HEK293T (cell line): ENCODE results near the gene BBS7.
A peak's percentile ranks its signal among the peaks of the same experiment; 100 is the strongest.

ENCODE experiments used
- CTCF ChIA-PET: fragments of 350-600 bp; formaldehyde crosslinking; extraction: SDS; loops from one replicate; lab custom pipeline; 2021; ENCODE audit warnings: antibody characterized with exemption, inconsistent platforms; lab: Yijun Ruan, JAX
- POLR2A ChIA-PET: fragments of 350-600 bp; formaldehyde crosslinking; extraction: SDS; loops from one replicate; lab custom pipeline; 2020; ENCODE audit warnings: antibody characterized with exemption, inconsistent platforms; lab: Yijun Ruan, JAX
- DNase-seq: peaks from one replicate; pipeline ENCODE4 v3.0.0; 2012; ENCODE audit warnings: mixed read lengths; ENCODE audit errors: extremely low spot score
- ARNT ChIP-seq: fragments of 450-650 bp; IDR thresholded peaks from 2 replicates; pipeline ENCODE4 v1.6.1; 2017; ENCODE audit warnings: mild to moderate bottlenecking
- BHLHE40 ChIP-seq: fragments of 450-650 bp; IDR thresholded peaks from 2 replicates; pipeline ENCODE4 v1.6.1; 2016; ENCODE audit warnings: mild to moderate bottlenecking, moderate library complexity, borderline replicate concordance
- CTBP1 ChIP-seq: fragments of 450-650 bp; IDR thresholded peaks from 2 replicates; pipeline ENCODE4 v1.6.1; 2016; ENCODE audit warnings: borderline replicate concordance
- ELF4 ChIP-seq: fragments of 450-650 bp; IDR thresholded peaks from 2 replicates; pipeline ENCODE4 v1.6.1; 2017; ENCODE audit warnings: antibody characterized with exemption
- FOXA1 ChIP-seq: fragments of 450-650 bp; IDR thresholded peaks from 2 replicates; pipeline ENCODE4 v1.6.1; 2016; ENCODE audit warnings: mild to moderate bottlenecking
- FOXK2 ChIP-seq: fragments of 450-650 bp; IDR thresholded peaks from 2 replicates; pipeline ENCODE4 v1.6.1; 2016; ENCODE audit warnings: mild to moderate bottlenecking
- FOXM1 ChIP-seq: fragments of 450-650 bp; IDR thresholded peaks from 2 replicates; pipeline ENCODE4 v1.6.1; 2017; ENCODE audit warnings: mild to moderate bottlenecking, borderline replicate concordance
- HDGF ChIP-seq: fragments of 450-650 bp; IDR thresholded peaks from 2 replicates; pipeline ENCODE4 v1.6.1; 2017; ENCODE audit warnings: antibody characterized with exemption, borderline replicate concordance
- L3MBTL2 ChIP-seq: fragments of 450-650 bp; conservative IDR thresholded peaks from 2 replicates; pipeline ENCODE4 v1.6.1; 2016; ENCODE audit warnings: mild to moderate bottlenecking
- LEF1 ChIP-seq: fragments of 450-650 bp; IDR thresholded peaks from 2 replicates; pipeline ENCODE4 v1.6.1; 2017; ENCODE audit warnings: mild to moderate bottlenecking, borderline replicate concordance
- NFRKB ChIP-seq: fragments of 450-650 bp; IDR thresholded peaks from 2 replicates; pipeline ENCODE4 v1.6.1; 2016; ENCODE audit warnings: mild to moderate bottlenecking, moderate library complexity
- PKNOX1 ChIP-seq: fragments of 450-650 bp; IDR thresholded peaks from 2 replicates; pipeline ENCODE4 v1.6.1; 2016
- SP1 ChIP-seq: fragments of 450-650 bp; IDR thresholded peaks from 2 replicates; pipeline ENCODE4 v1.6.1; 2017
- SUZ12 ChIP-seq: fragments of 450-650 bp; IDR thresholded peaks from 2 replicates; pipeline ENCODE4 v1.6.1; 2016; ENCODE audit warnings: mild to moderate bottlenecking
- TARDBP ChIP-seq: fragments of 450-650 bp; IDR thresholded peaks from 2 replicates; pipeline ENCODE4 v1.6.1; 2016
- ZNF384 ChIP-seq: fragments of 450-650 bp; IDR thresholded peaks from 2 replicates; pipeline ENCODE4 v1.6.1; 2016

The BBS7 gene

GRCh38 chr4:121806411-121806810 lies 63.9 kb downstream of the BBS7 start:
- POLR2A ChIA-PET = no interaction called here
- no peak for DNase-seq
- CTCF ChIA-PET = no interaction called here
- TF ChIP-seq SP1 (no peak), ELF4 (no peak), LEF1 (no peak), L3MBTL2 (no peak), FOXK2 (no peak), ARNT (no peak), NFRKB (no peak), SUZ12 (no peak), CTBP1 (no peak), FOXM1 (no peak), BHLHE40 (no peak), ZNF384 (no peak), HDGF (no peak), FOXA1 (no peak), PKNOX1 (no peak), TARDBP (no peak)

DNA sequence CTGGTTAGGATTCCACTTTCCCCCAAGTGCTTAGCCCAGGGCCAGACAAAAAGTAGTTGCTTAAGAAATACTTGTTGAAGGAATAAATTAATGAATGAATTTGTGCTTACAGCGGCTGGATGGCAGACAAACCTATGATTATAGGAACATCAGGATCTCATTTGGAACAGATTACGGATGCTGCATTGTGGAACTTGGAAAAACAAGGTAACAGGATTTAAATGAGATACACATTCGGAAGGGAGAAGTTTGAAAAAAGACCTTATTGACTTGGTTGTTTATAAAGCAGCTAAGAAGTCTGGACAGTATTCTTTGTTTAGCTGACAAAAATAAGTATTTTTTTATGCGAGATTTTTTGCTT lies 68.6 kb downstream of the BBS7 start:
- no peak for DNase-seq
- CTCF ChIA-PET = no interaction called here
- POLR2A ChIA-PET = interaction anchor here (0.8 to 1.8 kb wide), 11 partner anchors 10 to 113 kb away, joined by 3 to 8 read pairs (median 5); partner anchors contain the start of genes BBS7, CCNA2 and SMIM43
- TF ChIP-seq FOXA1 (no peak), LEF1 (no peak), HDGF (no peak), L3MBTL2 (no peak)

DNA sequence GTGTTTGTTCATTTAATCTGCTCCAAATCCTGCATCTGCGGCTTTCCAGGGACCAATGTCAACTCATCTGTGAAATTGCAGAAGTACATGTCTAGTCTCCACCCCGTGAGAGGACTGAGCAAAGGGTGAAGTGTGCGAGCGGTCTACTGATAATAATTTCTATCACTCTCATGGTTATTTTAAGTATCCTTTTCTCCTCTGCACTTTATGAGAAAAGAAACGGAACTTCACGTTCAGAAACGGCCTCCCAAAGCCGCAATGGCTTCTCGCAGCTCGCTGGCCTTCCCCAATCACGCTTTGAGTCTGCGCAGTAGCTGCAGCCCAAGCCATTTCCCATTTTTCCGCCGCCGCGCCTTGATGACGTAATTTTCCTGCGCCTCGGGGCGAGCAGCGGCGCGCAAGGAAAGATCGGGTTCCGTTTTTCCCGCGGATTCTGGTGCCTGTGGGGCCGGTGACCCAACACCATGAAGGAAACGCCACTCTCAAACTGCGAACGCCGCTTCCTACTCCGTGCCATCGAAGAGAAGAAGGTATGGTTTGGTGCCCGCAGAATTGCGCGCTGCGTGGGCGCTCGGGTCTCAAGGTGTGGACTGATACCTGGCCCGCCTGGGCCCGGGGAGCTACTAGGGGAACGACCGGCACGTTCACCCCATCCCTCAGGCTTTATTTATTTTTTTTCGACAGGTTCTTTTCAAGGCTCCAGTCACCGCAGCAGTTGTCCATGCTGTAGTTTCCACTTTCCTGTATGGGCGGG lies 69.1 kb downstream of the BBS7 start, which contains the start of gene EXOSC9:
EXOSC9 (plus strand) TSS at position 363 of the 754 bp plus-strand sequence; CDS start at position 465, 102 bp downstream.
- no peak for TF ChIP-seq CTBP1
- TF ChIP-seq FOXM1 = no peak
- TF ChIP-seq L3MBTL2 = peak; percentile 95
- TF ChIP-seq TARDBP = no peak
- no peak for TF ChIP-seq BHLHE40
- TF ChIP-seq PKNOX1 = no peak
- no peak for TF ChIP-seq HDGF
- TF ChIP-seq SP1 = no peak
- no peak for TF ChIP-seq ZNF384
- no peak for TF ChIP-seq FOXK2
- peak; percentile 59; the same call in 1 of the 2 replicates for TF ChIP-seq NFRKB
- no peak for TF ChIP-seq ARNT
- TF ChIP-seq LEF1 = no peak
- TF ChIP-seq FOXA1 = no peak
- TF ChIP-seq ELF4 = peak; percentile 60
- CTCF ChIA-PET = no interaction called here
- POLR2A ChIA-PET = interaction anchor here (0.8 to 1.8 kb wide), 12 partner anchors 9 to 113 kb away, joined by 3 to 8 read pairs (median 4); partner anchors contain the start of genes BBS7, CCNA2 and SMIM43
- peak; percentile 94 for DNase-seq

GRCh38 chr4:121800638-121800960 lies 69.7 kb downstream of the BBS7 start:
- CTCF ChIA-PET = no interaction called here
- POLR2A ChIA-PET = interaction anchor here (1.0 to 1.8 kb wide), 10 partner anchors 8 to 104 kb away, joined by 3 to 8 read pairs (median 5); partner anchors contain the start of genes BBS7, CCNA2 and SMIM43
- no peak for TF ChIP-seq ARNT
- DNase-seq = no peak

GRCh38 chr4:121799867-121800501 lies 70.3 kb downstream of the BBS7 start:
- POLR2A ChIA-PET = interaction anchor here (1.0 to 1.5 kb wide), 3 partner anchors 10 to 70 kb away, joined by 3 to 8 read pairs (median 3); partner anchors contain the start of gene BBS7
- no peak for TF ChIP-seq NFRKB
- TF ChIP-seq LEF1 = no peak
- no peak for TF ChIP-seq TARDBP
- TF ChIP-seq BHLHE40 = no peak
- no peak for TF ChIP-seq FOXM1
- no peak for TF ChIP-seq ELF4
- no peak for TF ChIP-seq ARNT
- no peak for TF ChIP-seq L3MBTL2
- TF ChIP-seq FOXK2 = no peak
- no peak for TF ChIP-seq HDGF
- no peak for TF ChIP-seq ZNF384
- TF ChIP-seq FOXA1 = no peak
- no peak for TF ChIP-seq SUZ12
- no peak for TF ChIP-seq SP1
- TF ChIP-seq PKNOX1 = no peak
- TF ChIP-seq CTBP1 = no peak
- DNase-seq = no peak
- CTCF ChIA-PET = no interaction called here
